HG02973 (cell line): ENCODE results near the gene CCNA2.
A peak's percentile ranks its signal among the peaks of the same experiment; 100 is the strongest.

ENCODE experiments used
- ATAC-seq: cut with Tn5 transposase; IDR thresholded peaks from one replicate; pipeline ENCODE4 v1.9.1; 2021; ENCODE audit warnings: moderate library complexity; ENCODE audit not compliant: unreplicated experiment

Gene CCNA2

GRCh38 chr4:121806411-121806810 lies 17.3 kb downstream of the CCNA2 start:
- ATAC-seq = no peak

- ATAC-seq = no peak
These were observed 22.0 kb downstream of the CCNA2 start for GRCh38 chr4:121801715-121802075.

GRCh38 chr4:121800961-121801714 lies 22.5 kb downstream of the CCNA2 start, which contains the start of gene EXOSC9:
EXOSC9 (plus strand) TSS chr4:121801323; CDS start chr4:121801425, 102 bp downstream.
- ATAC-seq = peak; percentile 70

- ATAC-seq = peak; percentile 7
These were observed 23.1 kb downstream of the CCNA2 start for GRCh38 chr4:121800638-121800960.

GRCh38 chr4:121799867-121800501 lies 23.7 kb downstream of the CCNA2 start:
- ATAC-seq = no peak

- ATAC-seq = no peak
These were observed 24.4 kb downstream of the CCNA2 start for GRCh38 chr4:121799208-121799823.

- no peak for ATAC-seq
These were observed 27.4 kb downstream of the CCNA2 start for GRCh38 chr4:121796283-121796682.

- ATAC-seq = no peak
These were observed 29.0 kb downstream of the CCNA2 start for GRCh38 chr4:121794505-121795188.

GRCh38 chr4:121792966-121793365 lies 30.7 kb downstream of the CCNA2 start:
- ATAC-seq = no peak

- no peak for ATAC-seq
These were observed 32.2 kb downstream of the CCNA2 start for GRCh38 chr4:121791481-121791880.

- no peak for ATAC-seq
These were observed 32.7 kb downstream of the CCNA2 start for GRCh38 chr4:121790976-121791375.

- ATAC-seq = no peak
These were observed 33.5 kb downstream of the CCNA2 start for GRCh38 chr4:121789960-121790829.

GRCh38 chr4:121789455-121789854 lies 34.2 kb downstream of the CCNA2 start:
- ATAC-seq = no peak

- peak; percentile 96 for ATAC-seq
These were observed 34.8 kb downstream of the CCNA2 start for GRCh38 chr4:121788896-121789295.

- ATAC-seq = no peak
These were observed 37.5 kb downstream of the CCNA2 start for GRCh38 chr4:121786221-121786620.

- ATAC-seq = no peak
These were observed 38.2 kb downstream of the CCNA2 start for GRCh38 chr4:121785479-121785878.

GRCh38 chr4:121784975-121785374 lies 38.7 kb downstream of the CCNA2 start:
- no peak for ATAC-seq

- no peak for ATAC-seq
These were observed 39.3 kb downstream of the CCNA2 start for GRCh38 chr4:121784401-121784800.

GRCh38 chr4:121783210-121783609 lies 40.5 kb downstream of the CCNA2 start:
- ATAC-seq = no peak

GRCh38 chr4:121778991-121779628 lies 44.6 kb downstream of the CCNA2 start:
- ATAC-seq = no peak
